Astrocyte of the cerebellum (primary cell): Measurements from ENCODE around the gene PCCA.

Experiments
- DNase-seq: peaks from one replicate; pipeline ENCODE4 v3.0.0-alpha.2; 2011; ENCODE audit warnings: low read depth
- H3K4me3 ChIP-seq: 2 replicates; pipeline ENCODE4 v1.5.1; 2011; ENCODE audit warnings: mild to moderate bottlenecking, low read depth, low read length, moderate library complexity
- in situ Hi-C: cut with HindIII; loops from 2 replicates; pipeline ENCODE4 v1.10.0; 2017; ENCODE audit warnings: low sequenced_read_pairs
- TF ChIP-seq, protein P1 (sequence below): IDR thresholded peaks from 2 replicates; pipeline ENCODE4 v1.5.1; 2012; ENCODE audit warnings: low read length, low read depth, moderate library complexity, mild to moderate bottlenecking; ENCODE audit errors: missing control alignments

Gene PCCA

DNA sequence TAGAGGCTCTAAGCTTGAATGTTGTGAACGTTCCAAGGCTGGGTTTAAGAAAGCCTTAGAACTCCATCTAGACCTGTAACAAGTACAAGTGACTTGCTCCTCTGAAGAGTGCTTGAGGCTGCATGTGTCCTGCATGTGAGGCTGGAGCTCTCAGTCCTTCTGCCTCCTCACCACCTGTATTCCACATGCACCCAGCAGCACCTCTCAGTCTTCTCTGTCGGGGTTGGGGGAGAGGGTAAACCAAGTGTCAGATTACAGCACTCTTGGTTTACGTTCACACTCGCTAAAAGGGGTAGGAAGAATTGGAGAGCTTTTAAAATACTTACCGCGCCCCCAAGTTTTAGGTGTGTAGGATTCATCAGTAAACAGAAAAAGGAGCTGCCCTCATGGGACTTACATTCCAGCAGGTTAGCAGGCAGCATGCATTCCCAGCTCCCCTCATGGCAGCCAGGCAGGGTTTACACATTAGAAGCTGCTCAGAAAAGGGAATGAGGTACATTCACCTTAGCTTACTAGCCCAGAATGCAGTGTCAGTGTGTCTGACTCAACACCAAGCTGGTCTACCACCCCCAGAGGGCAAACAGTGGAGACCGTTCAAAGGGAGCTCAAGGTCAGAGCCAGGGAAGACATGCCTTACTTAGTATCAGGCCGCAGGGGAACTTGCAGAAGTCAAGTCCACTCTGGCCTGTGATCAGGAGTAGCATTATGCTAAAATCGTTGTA, 248.1 kb downstream of the PCCA start:
- in situ Hi-C loops = no loop called here
- TF ChIP-seq, protein P1, sequence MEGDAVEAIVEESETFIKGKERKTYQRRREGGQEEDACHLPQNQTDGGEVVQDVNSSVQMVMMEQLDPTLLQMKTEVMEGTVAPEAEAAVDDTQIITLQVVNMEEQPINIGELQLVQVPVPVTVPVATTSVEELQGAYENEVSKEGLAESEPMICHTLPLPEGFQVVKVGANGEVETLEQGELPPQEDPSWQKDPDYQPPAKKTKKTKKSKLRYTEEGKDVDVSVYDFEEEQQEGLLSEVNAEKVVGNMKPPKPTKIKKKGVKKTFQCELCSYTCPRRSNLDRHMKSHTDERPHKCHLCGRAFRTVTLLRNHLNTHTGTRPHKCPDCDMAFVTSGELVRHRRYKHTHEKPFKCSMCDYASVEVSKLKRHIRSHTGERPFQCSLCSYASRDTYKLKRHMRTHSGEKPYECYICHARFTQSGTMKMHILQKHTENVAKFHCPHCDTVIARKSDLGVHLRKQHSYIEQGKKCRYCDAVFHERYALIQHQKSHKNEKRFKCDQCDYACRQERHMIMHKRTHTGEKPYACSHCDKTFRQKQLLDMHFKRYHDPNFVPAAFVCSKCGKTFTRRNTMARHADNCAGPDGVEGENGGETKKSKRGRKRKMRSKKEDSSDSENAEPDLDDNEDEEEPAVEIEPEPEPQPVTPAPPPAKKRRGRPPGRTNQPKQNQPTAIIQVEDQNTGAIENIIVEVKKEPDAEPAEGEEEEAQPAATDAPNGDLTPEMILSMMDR = no peak

DNA sequence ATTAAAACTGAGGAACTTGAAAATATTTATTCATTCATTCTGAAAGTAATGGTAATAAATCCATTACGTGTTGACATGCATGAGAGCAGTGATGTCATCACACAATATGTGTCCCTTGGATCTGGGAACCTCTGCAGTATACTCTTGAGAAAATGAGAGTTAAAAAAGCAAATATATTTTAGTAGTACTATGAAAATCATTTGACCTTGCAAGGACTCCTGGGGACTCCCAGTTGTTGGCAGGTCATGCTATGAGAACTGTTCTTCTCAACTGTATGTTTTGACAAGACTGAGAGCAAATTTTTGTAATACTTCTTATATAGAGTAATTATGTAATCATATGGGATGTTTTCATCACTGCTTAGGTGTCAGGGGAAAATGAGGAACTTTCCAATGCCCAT, 249.4 kb downstream of the PCCA start:
- no peak for DNase-seq
- TF ChIP-seq, protein P1 = no peak
- H3K4me3 ChIP-seq = no peak overlapping the region

More for the DNA sequence above, 248.1 kb downstream of the PCCA start:
- no peak for DNase-seq
- no peak overlapping the region for H3K4me3 ChIP-seq

DNA sequence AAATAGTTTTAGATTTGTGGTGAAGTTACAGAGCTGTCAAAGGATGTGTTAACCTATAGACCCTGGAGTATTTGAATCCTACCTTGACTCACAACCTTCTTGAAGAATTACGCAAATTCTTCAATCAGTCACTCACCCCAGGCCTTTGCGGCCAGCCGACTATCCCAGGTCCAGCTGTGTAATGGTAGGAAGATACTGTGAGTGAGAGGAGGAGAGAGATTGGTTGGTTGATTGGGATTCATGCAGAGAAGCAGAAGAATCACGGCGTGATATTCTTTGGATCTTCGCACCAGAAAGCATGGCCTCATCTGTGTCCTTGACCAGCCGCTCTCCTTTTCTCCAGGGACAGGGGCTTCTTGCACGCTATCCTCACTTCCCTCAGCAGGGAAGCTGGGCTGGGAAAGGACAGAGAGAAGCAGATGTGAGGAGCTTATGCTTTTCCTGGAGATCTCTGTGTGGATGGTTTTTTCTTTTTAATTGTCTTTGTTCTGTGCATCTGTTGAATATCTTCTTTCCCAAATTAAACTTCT, 250.6 kb downstream of the PCCA start:
- TF ChIP-seq, protein P1 = no peak
- H3K4me3 ChIP-seq = no peak overlapping the region
- in situ Hi-C loops = no loop called here
- DNase-seq = no peak

More for the DNA sequence above, 249.4 kb downstream of the PCCA start:
- in situ Hi-C loops = no loop called here

DNA sequence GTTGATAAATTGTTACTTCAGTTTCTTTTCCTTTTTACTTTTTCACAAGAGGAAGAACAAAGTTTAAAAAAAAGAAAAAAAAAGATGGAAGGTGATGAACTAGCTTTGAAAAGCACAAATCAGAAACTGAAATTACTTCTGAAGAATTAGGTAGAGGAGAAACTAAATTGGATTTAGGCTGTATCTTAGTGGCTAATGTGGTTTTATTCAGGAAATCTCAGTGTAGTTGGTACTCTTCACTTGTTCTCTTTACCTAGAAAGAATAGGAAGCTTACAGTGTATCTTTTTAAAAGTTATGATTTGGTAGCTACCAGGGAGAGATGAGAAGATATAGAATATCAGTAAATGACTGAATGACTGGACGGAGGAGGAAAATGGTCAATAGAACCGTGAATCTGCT, 252.0 kb downstream of the PCCA start:
- H3K4me3 ChIP-seq = no peak overlapping the region
- TF ChIP-seq, protein P1 = no peak
- DNase-seq = no peak
- in situ Hi-C loops = no loop called here

DNA sequence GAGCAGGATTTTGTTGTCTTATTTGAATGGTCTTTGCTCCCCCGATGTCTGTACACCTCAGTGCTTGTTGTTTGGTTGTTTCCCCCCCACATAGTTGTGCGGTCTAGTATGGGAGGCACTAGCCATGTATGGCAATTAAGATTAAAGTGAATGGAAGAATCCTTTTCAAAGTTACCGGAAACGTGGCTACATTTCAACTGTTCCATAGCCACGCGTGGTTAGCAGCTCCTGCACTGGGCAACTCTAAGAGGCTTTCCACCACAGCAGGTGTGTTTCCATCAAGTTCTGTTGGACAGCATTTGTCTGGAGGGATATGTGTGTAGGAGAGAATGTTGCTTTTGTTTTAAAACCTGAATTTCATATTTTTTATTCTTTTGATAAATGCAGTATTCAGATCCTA, 252.4 kb downstream of the PCCA start:
- no peak for DNase-seq
- TF ChIP-seq, protein P1 = no peak
- H3K4me3 ChIP-seq = no peak overlapping the region
- in situ Hi-C loops = no loop called here

DNA sequence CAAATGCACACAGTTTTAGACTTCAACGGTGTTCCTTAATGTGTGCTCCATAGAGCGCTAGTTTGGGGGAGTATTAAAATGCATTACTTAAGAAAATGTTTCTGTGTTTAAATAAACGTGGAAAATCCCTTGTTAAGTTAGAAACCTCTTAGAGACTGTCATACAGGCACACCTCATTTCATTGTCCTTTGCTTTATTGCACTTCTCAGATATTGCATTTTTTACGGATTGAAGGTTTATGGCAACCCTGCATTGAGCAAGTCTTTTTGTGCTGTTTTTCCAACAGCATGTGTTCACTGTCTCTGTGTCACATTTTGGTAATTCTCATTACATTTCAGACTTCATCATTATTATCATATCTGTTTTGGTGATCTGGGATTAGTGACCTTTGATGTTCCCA, 255.7 kb downstream of the PCCA start:
- TF ChIP-seq, protein P1 = no peak
- no peak overlapping the region for H3K4me3 ChIP-seq
- in situ Hi-C loops = no loop called here
- DNase-seq = no peak
